ENCODE measurements around the gene IFNAR1.

- TF ChIP-seq CTCF (IDR thresholded peaks at IDR 0.05; ENCODE audit: poor library complexity, severe bottlenecking) (no peak), POLR2AphosphoS5 (IDR thresholded peaks at IDR 0.05) (no peak), EZH2 (IDR thresholded peaks at IDR 0.05; ENCODE audit: borderline replicate concordance, insufficient read depth, low read length, poor library complexity, severe bottlenecking) (no peak), RAD21 (conservative IDR thresholded peaks at IDR 0.05) (no peak), EP300 (conservative IDR thresholded peaks at IDR 0.05; ENCODE audit: poor library complexity, severe bottlenecking) (no peak), MXI1 (conservative IDR thresholded peaks at IDR 0.05; ENCODE audit: poor library complexity, severe bottlenecking) (no peak), SMC3 (conservative IDR thresholded peaks at IDR 0.05; ENCODE audit: poor library complexity) (no peak)
These were observed 43.6 kb upstream of the IFNAR1 start for GRCh38 chr21:33281096-33281652.
